Activated CD8-positive, alpha-beta memory T cell treated with anti-CD3 and anti-CD28 coated beads, Interleukin-2, amount 50 U/mL, for 48 hours (primary cell): ENCODE results near the gene ANKRD63.

Experiments used
- DNase-seq: peaks from one replicate; pipeline ENCODE4 v3.0.0-alpha.2; 2020

The ANKRD63 gene

GRCh38 chr15:40282869-40283614 is at the start of gene ANKRD63:
ANKRD63 (minus strand) TSS chr15:40283064; CDS start chr15:40282586, 478 bp downstream.
- DNase-seq, result peak; percentile 75

GRCh38 chr15:40332113-40332781 is 49.4 kb upstream of the ANKRD63 start:
- DNase-seq, result no peak

- no peak for DNase-seq
Observed at GRCh38 chr15:40331637-40332036, 48.8 kb upstream of the ANKRD63 start.

GRCh38 chr15:40331026-40331425 is 48.2 kb upstream of the ANKRD63 start:
- DNase-seq, result no peak

- no peak for DNase-seq
Observed at GRCh38 chr15:40330368-40330836, 47.5 kb upstream of the ANKRD63 start.

GRCh38 chr15:40329804-40330203 is 46.9 kb upstream of the ANKRD63 start:
- no peak for DNase-seq

GRCh38 chr15:40328751-40329150 is 45.9 kb upstream of the ANKRD63 start:
- no peak for DNase-seq

- no peak for DNase-seq
Observed at GRCh38 chr15:40328176-40328575, 45.3 kb upstream of the ANKRD63 start.

GRCh38 chr15:40327457-40327856 is 44.6 kb upstream of the ANKRD63 start:
- no peak for DNase-seq

GRCh38 chr15:40325700-40326099 is 42.8 kb upstream of the ANKRD63 start:
- no peak for DNase-seq

GRCh38 chr15:40325188-40325587 is 42.3 kb upstream of the ANKRD63 start:
- DNase-seq, result no peak

- DNase-seq, result no peak
Observed at GRCh38 chr15:40323953-40324937, 41.4 kb upstream of the ANKRD63 start.

- peak; percentile 94 for DNase-seq
Observed at GRCh38 chr15:40323239-40323952, 40.5 kb upstream of the ANKRD63 start, which contains the start of gene INAFM2. INAFM2 (plus strand) TSS chr15:40323692; CDS start chr15:40324056, 364 bp downstream.

GRCh38 chr15:40322531-40323238 is 39.8 kb upstream of the ANKRD63 start:
- no peak for DNase-seq

GRCh38 chr15:40320931-40321371 is 38.1 kb upstream of the ANKRD63 start:
- no peak for DNase-seq

GRCh38 chr15:40320409-40320808 is 37.5 kb upstream of the ANKRD63 start:
- DNase-seq, result no peak

GRCh38 chr15:40317580-40317979 is 34.7 kb upstream of the ANKRD63 start:
- DNase-seq, result no peak

- no peak for DNase-seq
Observed at GRCh38 chr15:40316931-40317330, 34.1 kb upstream of the ANKRD63 start.

- no peak for DNase-seq
Observed at GRCh38 chr15:40314723-40315276, 31.9 kb upstream of the ANKRD63 start.

- no peak for DNase-seq
Observed at GRCh38 chr15:40313531-40314398, 30.9 kb upstream of the ANKRD63 start.
